ENCODE measurements around the gene NPM3.

DNA sequence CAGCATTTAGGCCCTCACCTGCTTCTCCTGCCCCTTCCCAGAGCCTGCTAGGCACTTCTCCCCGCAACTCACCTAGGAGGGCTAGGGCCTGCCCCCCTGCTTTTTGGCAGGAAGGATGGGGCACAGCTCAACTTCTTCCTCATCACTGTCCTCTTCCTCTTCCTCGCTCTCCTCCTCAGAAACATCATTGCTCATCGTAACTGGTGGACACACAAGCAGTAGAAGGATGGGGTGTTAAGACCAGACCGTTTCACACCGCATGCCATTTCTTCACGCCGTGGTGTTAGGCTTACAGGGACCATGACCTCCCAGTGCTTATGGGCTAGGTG lies 1.6 kb downstream of the NPM3 start:
- TF ChIP-seq, protein P1, sequence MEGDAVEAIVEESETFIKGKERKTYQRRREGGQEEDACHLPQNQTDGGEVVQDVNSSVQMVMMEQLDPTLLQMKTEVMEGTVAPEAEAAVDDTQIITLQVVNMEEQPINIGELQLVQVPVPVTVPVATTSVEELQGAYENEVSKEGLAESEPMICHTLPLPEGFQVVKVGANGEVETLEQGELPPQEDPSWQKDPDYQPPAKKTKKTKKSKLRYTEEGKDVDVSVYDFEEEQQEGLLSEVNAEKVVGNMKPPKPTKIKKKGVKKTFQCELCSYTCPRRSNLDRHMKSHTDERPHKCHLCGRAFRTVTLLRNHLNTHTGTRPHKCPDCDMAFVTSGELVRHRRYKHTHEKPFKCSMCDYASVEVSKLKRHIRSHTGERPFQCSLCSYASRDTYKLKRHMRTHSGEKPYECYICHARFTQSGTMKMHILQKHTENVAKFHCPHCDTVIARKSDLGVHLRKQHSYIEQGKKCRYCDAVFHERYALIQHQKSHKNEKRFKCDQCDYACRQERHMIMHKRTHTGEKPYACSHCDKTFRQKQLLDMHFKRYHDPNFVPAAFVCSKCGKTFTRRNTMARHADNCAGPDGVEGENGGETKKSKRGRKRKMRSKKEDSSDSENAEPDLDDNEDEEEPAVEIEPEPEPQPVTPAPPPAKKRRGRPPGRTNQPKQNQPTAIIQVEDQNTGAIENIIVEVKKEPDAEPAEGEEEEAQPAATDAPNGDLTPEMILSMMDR (conservative IDR thresholded peaks at IDR 0.05), result no peak
- no peak for TF ChIP-seq ZFX (IDR thresholded peaks at IDR 0.05)
